CD8-positive, alpha-beta memory T cell (primary cell): ENCODE results near the gene ACSS1. TPM values are rescaled to one million over a fixed set of nuclear protein-coding genes. Genes with fewer than 3 reads are reported as not detected.

Experiments
- CTCF ChIA-PET: fragments of 350-600 bp; sonication (Branson Sonifier 250); formaldehyde crosslinking; loops from one replicate; lab custom pipeline; 2021; ENCODE audit warnings: antibody characterized with exemption; lab: Charles Lee
- POLR2A ChIA-PET: fragments of 350-600 bp; sonication (Branson Sonifier 250); formaldehyde crosslinking; loops from one replicate; lab custom pipeline; 2021; ENCODE audit warnings: antibody characterized with exemption; lab: Charles Lee
- DNase-seq, 5 donors: peaks; one replicate each; pipeline versions ENCODE4 v3.0.0 to v3.0.0-alpha.2; 2020 to 2022; ENCODE audit warnings: mixed read lengths in 1 of 5
- H3K27ac ChIP-seq: one replicate; pipeline ENCODE4 v1.7.0; 2013; ENCODE audit warnings: low read depth, mild to moderate bottlenecking, low read length, moderate library complexity
- H3K27me3 ChIP-seq: 2 replicates; pipeline ENCODE4 v1.7.0; 2013; ENCODE audit warnings: low read length, mild to moderate bottlenecking; ENCODE audit not compliant: insufficient read depth, poor library complexity, severe bottlenecking
- H3K36me3 ChIP-seq: 2 replicates; pipeline ENCODE4 v1.7.0; 2013; ENCODE audit warnings: mild to moderate bottlenecking, low read length, moderate library complexity; ENCODE audit not compliant: insufficient read depth
- H3K4me1 ChIP-seq: 2 replicates; pipeline ENCODE4 v1.7.0; 2013; ENCODE audit warnings: mild to moderate bottlenecking, low read length, moderate library complexity; ENCODE audit not compliant: insufficient read depth
- H3K4me3 ChIP-seq: 2 replicates; pipeline ENCODE4 v1.7.0; 2013; ENCODE audit warnings: mild to moderate bottlenecking, low read length
- H3K9me3 ChIP-seq: 2 replicates; pipeline ENCODE4 v1.7.0; 2013; ENCODE audit warnings: mild to moderate bottlenecking, low read length
- H3K27ac Mint-ChIP-seq, 8 donors: one replicate each; pipeline ENCODE4 v1.8.0; 2020 to 2021; ENCODE audit warnings: mixed read lengths in 8 of 8, mild to moderate bottlenecking in 6 of 8, inconsistent platforms in 3 of 8, moderate library complexity in 3 of 8
- H3K27me3 Mint-ChIP-seq, 2 donors: one replicate each; pipeline ENCODE4 v1.8.0; 2020 to 2021; ENCODE audit warnings: mixed read lengths in 2 of 2, mild to moderate bottlenecking in 1 of 2, moderate library complexity in 1 of 2
- H3K36me3 Mint-ChIP-seq, 3 donors: one replicate each; pipeline ENCODE4 v1.8.0; 2020 to 2021; ENCODE audit warnings: mixed read lengths in 3 of 3, inconsistent platforms in 1 of 3, mild to moderate bottlenecking in 1 of 3
- H3K4me1 Mint-ChIP-seq, 3 donors: one replicate each; pipeline ENCODE4 v1.8.0; 2020 to 2021; ENCODE audit warnings: mixed read lengths in 3 of 3, inconsistent platforms in 1 of 3, mild to moderate bottlenecking in 1 of 3
- H3K4me3 Mint-ChIP-seq, 7 donors: one replicate each; pipeline ENCODE4 v1.8.0; 2020 to 2021; ENCODE audit warnings: mixed read lengths in 7 of 7, mild to moderate bottlenecking in 6 of 7, moderate library complexity in 4 of 7, inconsistent platforms in 2 of 7
- H3K9me3 Mint-ChIP-seq, 5 donors: one replicate each; pipeline ENCODE4 v1.8.0; 2020 to 2022; ENCODE audit warnings: mixed read lengths in 5 of 5, mild to moderate bottlenecking in 3 of 5, moderate library complexity in 2 of 5, inconsistent platforms in 1 of 5
- polyA plus RNA-seq: library from polyadenylated mRNA; unstranded; fragments of 300-500 nt; fragmentation: Illumina TruSeq; gene quantifications from one replicate; pipeline ENCODE4 v1.2.3, GENCODE V29; 2021
- total RNA-seq, 2 experiments: library from RNA; stranded (reverse); gene quantifications; one replicate each; pipeline ENCODE4 v1.2.3, GENCODE V29; 2021

ACSS1 gene
- total and polyA plus RNA-seq, 3 experiments from 2014 or later = 24.5 to 59.6 (median 24.8) TPM

DNA sequence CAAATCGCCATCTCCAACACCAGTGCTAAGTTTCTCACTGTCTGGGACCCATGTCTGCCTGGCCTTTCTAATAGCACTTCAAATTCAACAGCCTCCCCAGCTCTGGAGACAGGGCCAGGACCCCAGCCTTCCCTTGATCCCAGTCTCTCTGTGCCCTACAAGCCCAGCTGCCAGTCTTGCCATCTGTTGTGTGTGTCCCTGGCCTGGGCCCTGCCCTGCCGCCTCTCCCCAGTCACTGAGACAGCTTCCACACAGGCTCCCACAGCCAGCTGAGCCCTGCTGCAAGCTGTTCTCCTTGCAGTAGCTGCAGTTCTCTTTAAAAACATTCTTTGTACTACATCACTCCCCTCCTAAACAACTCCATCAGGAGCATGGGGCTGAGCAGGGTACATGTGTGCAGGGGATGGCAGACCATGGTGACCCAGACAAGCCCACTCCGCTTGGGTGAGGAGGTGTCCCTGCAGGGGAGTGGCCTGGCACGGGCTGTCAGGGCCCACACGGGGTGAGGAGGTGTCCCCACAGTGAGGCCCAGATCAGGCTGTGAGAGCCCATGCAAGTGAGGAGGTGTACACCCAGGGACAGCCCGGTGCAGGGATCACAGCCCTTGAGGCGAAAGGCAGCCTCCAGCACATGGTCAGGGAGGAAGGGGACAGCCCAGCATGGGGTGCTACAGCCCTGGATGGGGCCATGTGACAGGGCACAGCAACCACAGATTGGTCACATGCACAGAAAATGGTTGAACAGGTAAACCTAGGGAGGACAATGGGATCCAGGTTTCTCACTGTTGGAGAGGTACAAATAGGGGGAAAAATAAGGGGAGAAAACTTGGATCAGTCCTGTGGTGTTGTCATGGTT is 92.6 kb downstream of the ACSS1 start:
- peak in 1 of 5 donors; percentile 19 for DNase-seq
- Mint-ChIP-seq H3K27ac (peak overlapping the region; percentile 97 to 100 (median 98)), H3K4me3 (peak overlapping the region; percentile 22 to 84 (median 50)), H3K36me3 (peaks cover 37 to 97% (median 39%) of the 10 kb centered on the region in 3 donors), H3K9me3 (no peaks in the 10 kb centered on the region), H3K27me3 (peaks cover 0 to 2% of the 10 kb centered on the region in 2 donors), H3K4me1 (peaks cover 66 to 78% (median 76%) of the 10 kb centered on the region in 3 donors)
- H3K27me3 ChIP-seq = no peaks in the 10 kb centered on the region
- peak overlapping the region; percentile 9 for H3K27ac ChIP-seq
- POLR2A ChIA-PET = interaction anchor here (1.4 kb wide), 1 partner anchor 11 kb away, joined by 4 read pairs; no protein-coding TSS in a partner anchor
- peaks cover 55% of the 10 kb centered on the region for H3K4me1 ChIP-seq
- no peak overlapping the region for H3K4me3 ChIP-seq
- no peaks in the 10 kb centered on the region for H3K9me3 ChIP-seq
- CTCF ChIA-PET = interaction anchor here (1.1 to 2.8 kb wide), 2 partner anchors 16 to 29 kb away, joined by 3 to 8 read pairs; partner anchors contain the start of gene CST7
- peaks cover 63% of the 10 kb centered on the region for H3K36me3 ChIP-seq

DNA sequence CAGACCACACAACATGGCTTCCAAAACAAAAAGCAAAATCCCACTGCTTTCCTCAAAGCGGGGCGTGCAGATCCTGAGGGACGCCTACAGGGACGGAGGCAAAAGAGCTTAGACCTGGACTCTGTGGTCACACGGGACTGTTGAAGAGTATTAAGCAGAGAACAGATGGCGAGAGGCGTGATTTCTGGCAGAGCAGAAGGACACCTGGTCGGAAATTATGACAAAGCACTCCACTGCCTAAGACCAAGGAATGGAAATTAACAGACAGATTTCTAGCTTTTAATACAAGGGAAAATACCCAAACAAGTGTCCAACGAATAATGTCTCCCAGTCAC is 93.5 kb downstream of the ACSS1 start:
- H3K36me3 ChIP-seq = peaks cover 61% of the 10 kb centered on the region
- POLR2A ChIA-PET = interaction anchor here (0.5 to 1.2 kb wide), 2 partner anchors 32 to 742 kb away, joined by 3 to 4 read pairs; no protein-coding TSS in a partner anchor
- H3K9me3 ChIP-seq = no peaks in the 10 kb centered on the region
- Mint-ChIP-seq H3K27me3 (peaks cover 0 to 2% of the 10 kb centered on the region in 2 donors), H3K27ac (peak overlapping the region; percentile 97 to 100 (median 98)), H3K4me3 (peak overlapping the region in 6 of 7 donors; percentile 11 to 72 (median 24)), H3K36me3 (peaks cover 38 to 97% (median 39%) of the 10 kb centered on the region in 3 donors), H3K4me1 (peaks cover 71 to 86% (median 84%) of the 10 kb centered on the region in 3 donors), H3K9me3 (no peaks in the 10 kb centered on the region)
- H3K4me3 ChIP-seq = no peak overlapping the region
- no peak overlapping the region for H3K27ac ChIP-seq
- CTCF ChIA-PET = interaction anchor here (1.1 to 2.8 kb wide), 2 partner anchors 15 to 30 kb away, joined by 3 to 8 read pairs; partner anchors contain the start of gene CST7
- peaks cover 63% of the 10 kb centered on the region for H3K4me1 ChIP-seq
- peak in 1 of 5 donors; percentile 22 for DNase-seq
- H3K27me3 ChIP-seq = no peaks in the 10 kb centered on the region

DNA sequence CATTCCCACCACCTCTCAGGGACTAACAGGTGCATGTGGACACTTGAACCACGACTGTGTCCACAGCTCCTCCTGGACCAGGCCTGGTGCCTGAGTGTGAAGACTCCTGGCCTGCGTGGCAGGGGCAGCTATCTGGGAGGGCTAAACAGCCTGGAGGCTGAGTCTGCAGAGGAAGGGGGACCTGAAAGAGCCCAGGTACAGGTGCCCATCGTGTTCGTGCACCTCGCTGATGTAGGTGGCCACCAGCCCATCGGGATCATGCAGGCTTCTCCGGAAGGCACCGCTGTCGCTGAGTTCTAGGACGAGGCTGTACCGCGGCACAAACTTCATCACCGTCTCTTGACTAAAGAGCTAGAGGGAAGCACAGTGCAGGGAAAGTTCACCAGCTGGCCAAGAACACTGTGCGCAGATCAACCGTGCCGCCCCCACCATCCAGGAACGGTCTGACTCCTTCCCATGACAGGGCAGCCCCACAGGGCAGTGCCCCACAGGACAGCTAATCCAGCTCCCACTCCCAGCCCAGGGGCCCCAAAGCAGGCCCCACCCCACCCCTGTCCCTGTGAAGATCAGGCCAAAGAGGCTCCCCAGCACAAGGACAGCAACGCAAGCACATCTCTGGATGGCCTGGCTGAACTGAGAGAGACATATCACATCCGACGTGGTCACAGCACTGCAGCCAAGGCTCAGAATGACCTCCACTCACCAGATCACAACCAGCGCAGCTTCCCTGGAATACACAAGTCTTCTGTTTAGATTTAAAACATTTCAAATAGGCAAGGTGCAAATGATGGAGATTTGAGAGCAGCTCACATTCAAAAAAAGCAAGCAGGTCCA is 94.0 kb downstream of the ACSS1 start:
- Mint-ChIP-seq H3K36me3 (peaks cover 40 to 97% (median 42%) of the 10 kb centered on the region in 3 donors), H3K9me3 (no peaks in the 10 kb centered on the region), H3K27me3 (peaks cover 0 to 2% of the 10 kb centered on the region in 2 donors), H3K4me1 (peaks cover 76 to 92% (median 90%) of the 10 kb centered on the region in 3 donors), H3K27ac (peak overlapping the region; percentile 97 to 100 (median 98)), H3K4me3 (peak overlapping the region in 4 of 7 donors; percentile 11 to 79 (median 17))
- Histone ChIP-seq H3K4me3 (no peak overlapping the region), H3K36me3 (peaks cover 60% of the 10 kb centered on the region), H3K27ac (peak overlapping the region; percentile 4), H3K4me1 (peaks cover 67% of the 10 kb centered on the region), H3K27me3 (no peaks in the 10 kb centered on the region), H3K9me3 (no peaks in the 10 kb centered on the region)
- peak in 1 of 5 donors; percentile 42 for DNase-seq
- POLR2A ChIA-PET = interaction anchor here (0.5 to 1.2 kb wide), 2 partner anchors 32 to 743 kb away, joined by 3 to 4 read pairs; no protein-coding TSS in a partner anchor
- CTCF ChIA-PET = interaction anchor here (1.1 to 2.8 kb wide), 2 partner anchors 14 to 30 kb away, joined by 3 to 8 read pairs; partner anchors contain the start of gene CST7

DNA sequence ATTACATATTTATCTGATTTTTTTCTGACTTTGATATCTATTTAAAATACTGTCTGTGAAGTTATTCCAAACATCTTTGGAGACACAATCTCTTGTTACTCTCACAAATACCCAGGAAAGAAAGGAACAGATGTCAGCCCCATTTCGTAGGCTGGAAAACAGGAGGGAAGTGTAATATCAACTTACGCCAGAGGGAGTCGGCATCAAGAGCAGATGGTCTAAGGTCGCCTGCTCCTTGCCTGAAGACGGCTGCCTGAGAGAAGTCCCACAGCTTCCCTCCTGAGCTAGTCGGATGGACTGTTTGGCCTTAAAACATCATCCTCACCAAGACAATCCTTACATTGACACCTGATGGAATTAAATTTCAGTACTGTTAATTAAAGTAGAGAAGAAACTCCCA is 95.4 kb downstream of the ACSS1 start:
- Histone ChIP-seq H3K27me3 (no peaks in the 10 kb centered on the region), H3K4me1 (peaks cover 77% of the 10 kb centered on the region), H3K9me3 (no peaks in the 10 kb centered on the region), H3K4me3 (no peak overlapping the region), H3K27ac (peak overlapping the region; percentile 90), H3K36me3 (peaks cover 58% of the 10 kb centered on the region)
- peak in 1 of 5 donors; percentile 11 for DNase-seq
- H3K27me3 Mint-ChIP-seq = peaks cover 0 to 2% of the 10 kb centered on the region in 2 donors
- ChIA-PET CTCF (interaction anchor here (2.3 kb wide), 1 partner anchor 31 kb away, joined by 15 read pairs; no protein-coding TSS in a partner anchor), POLR2A (interaction anchor here (1.0 kb wide), 1 partner anchor 26 kb away, joined by 3 read pairs; no protein-coding TSS in a partner anchor)
- H3K4me1 Mint-ChIP-seq = peaks cover 75 to 96% (median 86%) of the 10 kb centered on the region in 3 donors
- peak overlapping the region; percentile 97 to 100 (median 99) for H3K27ac Mint-ChIP-seq
- H3K9me3 Mint-ChIP-seq = no peaks in the 10 kb centered on the region
- H3K36me3 Mint-ChIP-seq = peaks cover 32 to 96% (median 40%) of the 10 kb centered on the region in 3 donors
- peak overlapping the region in 5 of 7 donors; percentile 44 to 92 (median 79) for H3K4me3 Mint-ChIP-seq

DNA sequence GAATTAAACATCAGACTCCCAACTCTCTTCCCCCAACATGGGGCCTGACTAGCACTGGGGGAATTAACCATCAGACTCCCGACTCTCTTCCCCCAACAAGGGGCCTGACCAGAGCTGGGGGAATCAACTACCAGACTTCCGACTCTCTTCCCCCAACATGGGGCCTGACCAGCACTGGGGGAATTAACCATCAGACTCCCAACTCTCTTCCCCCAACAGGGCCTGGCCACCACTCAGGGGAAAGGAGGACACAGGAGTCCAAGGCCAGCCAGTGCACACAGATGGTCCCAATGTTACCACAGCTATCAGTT is 95.8 kb downstream of the ACSS1 start:
- Histone ChIP-seq H3K27ac (peak overlapping the region; percentile 90), H3K27me3 (no peaks in the 10 kb centered on the region), H3K9me3 (no peaks in the 10 kb centered on the region), H3K4me1 (peaks cover 77% of the 10 kb centered on the region), H3K36me3 (peaks cover 58% of the 10 kb centered on the region), H3K4me3 (no peak overlapping the region)
- ChIA-PET CTCF (interaction anchor here (0.7 to 2.3 kb wide), 2 partner anchors 19 to 31 kb away, joined by 3 to 15 read pairs; no protein-coding TSS in a partner anchor), POLR2A (interaction anchor here (1.0 kb wide), 1 partner anchor 26 kb away, joined by 3 read pairs; no protein-coding TSS in a partner anchor)
- Mint-ChIP-seq H3K27me3 (peaks cover 0 to 2% of the 10 kb centered on the region in 2 donors), H3K4me3 (peak overlapping the region in 5 of 7 donors; percentile 62 to 92 (median 79)), H3K4me1 (peaks cover 71 to 96% (median 85%) of the 10 kb centered on the region in 3 donors), H3K9me3 (no peaks in the 10 kb centered on the region), H3K27ac (peak overlapping the region; percentile 97 to 100 (median 99)), H3K36me3 (peaks cover 29 to 95% (median 36%) of the 10 kb centered on the region in 3 donors)
- DNase-seq = peak in 1 of 5 donors; percentile 30

DNA sequence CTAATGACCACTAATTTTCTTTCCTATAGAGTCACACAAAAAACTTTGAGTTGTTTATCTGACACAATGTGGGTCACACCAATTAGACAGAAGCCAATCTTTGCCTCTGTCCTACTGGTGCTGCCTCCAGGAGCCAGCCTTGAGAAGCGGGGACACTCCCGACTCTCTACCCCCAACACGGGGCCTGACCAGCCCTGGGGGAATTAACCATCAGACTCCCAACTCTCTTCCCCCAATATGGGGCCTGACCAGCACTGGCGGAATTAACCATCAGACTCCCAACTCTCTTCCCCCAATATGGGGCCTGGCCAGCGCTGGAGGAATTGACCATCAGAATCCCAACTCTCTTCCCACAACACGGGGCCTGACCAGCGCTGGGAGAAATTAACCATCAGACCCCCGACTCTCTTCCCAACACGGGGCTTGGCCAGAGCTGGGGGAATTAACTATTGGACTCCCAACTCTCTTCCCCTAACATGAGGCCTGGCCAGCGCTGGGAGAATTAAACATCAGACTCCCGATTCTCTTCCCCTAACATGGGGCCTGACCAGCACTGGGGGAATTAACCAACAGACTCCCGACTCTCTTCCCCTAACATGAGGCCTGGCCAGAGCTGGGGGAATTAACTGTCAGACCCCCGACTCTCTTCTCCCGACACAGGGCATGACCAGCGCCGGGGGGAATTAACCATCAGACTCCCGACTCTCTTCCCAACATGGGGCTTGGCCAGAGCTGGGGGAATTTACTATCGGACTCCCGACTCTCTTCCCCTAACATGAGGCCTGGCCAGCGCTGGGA is 96.4 kb downstream of the ACSS1 start:
- H3K27me3 ChIP-seq = no peaks in the 10 kb centered on the region
- Mint-ChIP-seq H3K27ac (peak overlapping the region; percentile 97 to 100 (median 99)), H3K4me1 (peaks cover 71 to 97% (median 86%) of the 10 kb centered on the region in 3 donors), H3K27me3 (peaks cover 0 to 2% of the 10 kb centered on the region in 2 donors), H3K36me3 (peaks cover 29 to 95% (median 35%) of the 10 kb centered on the region in 3 donors), H3K4me3 (peak overlapping the region; percentile 24 to 92 (median 73)), H3K9me3 (no peaks in the 10 kb centered on the region)
- peak overlapping the region; percentile 90 for H3K27ac ChIP-seq
- peak in 1 of 5 donors; percentile 60 for DNase-seq
- peaks cover 55% of the 10 kb centered on the region for H3K36me3 ChIP-seq
- ChIA-PET CTCF (interaction anchor here (0.7 to 2.8 kb wide), 6 partner anchors 12 to 102 kb away, joined by 3 to 19 read pairs (median 3); partner anchors contain the start of gene CST7), POLR2A (interaction anchor here (0.9 to 2.8 kb wide), 6 partner anchors 11 to 129 kb away, joined by 3 to 34 read pairs (median 4); partner anchors contain the start of genes ACSS1 and CST7)
- peaks cover 77% of the 10 kb centered on the region for H3K4me1 ChIP-seq
- no peaks in the 10 kb centered on the region for H3K9me3 ChIP-seq
- H3K4me3 ChIP-seq = no peak overlapping the region
